ENCODE results near the gene CHRNA4. TPM values are rescaled to one million over a fixed set of nuclear protein-coding genes. Genes with fewer than 3 reads are reported as not detected.
"Not testable (repeated sequence)": the region's sequence is repeated elsewhere in the genome, so short reads cannot be mapped to it uniquely, and the experiment has no call there.

CHRNA4 gene
- total RNA-seq, 3 donors from 2014 or later: not detected

GRCh38 chr20:63344616-63345327 is 16.4 kb downstream of the CHRNA4 start:
- H3K36me3 ChIP-seq: no peaks in the 10 kb centered on the region
- intact Hi-C loops (cut with DNase I; ENCODE audit: low total_unique reads): no loop called here
- TF ChIP-seq CTCF (IDR thresholded peaks at IDR 0.05) (no peak), POLR2AphosphoS5 (IDR thresholded peaks at IDR 0.05) (no peak), POLR2A (IDR thresholded peaks at IDR 0.05) (no peak)
- peak overlapping the region in 1 of 3 donors; percentile 25 for H3K4me3 ChIP-seq
- H3K9me3 ChIP-seq: no peaks in the 10 kb centered on the region
- no peaks in the 10 kb centered on the region for H3K4me1 ChIP-seq
- no peak for DNase-seq (ENCODE audit: low spot score in 2 of 2)
- peaks cover 0 to 56% of the 10 kb centered on the region in 2 donors for H3K27me3 ChIP-seq
- no peak overlapping the region for H3K27ac ChIP-seq

- Histone ChIP-seq H3K9me3 (no peaks in the 10 kb centered on the region), H3K4me1 (no peaks in the 10 kb centered on the region), H3K36me3 (no peaks in the 10 kb centered on the region), H3K4me3 (no peak overlapping the region), H3K27ac (no peak overlapping the region), H3K27me3 (peaks cover 0 to 48% of the 10 kb centered on the region in 2 donors)
- intact Hi-C loops (cut with DNase I; ENCODE audit: low total_unique reads): no loop called here
- no peak for TF ChIP-seq POLR2AphosphoS5 (IDR thresholded peaks at IDR 0.05)
- TF ChIP-seq CTCF (IDR thresholded peaks at IDR 0.05): no peak
- TF ChIP-seq POLR2A (IDR thresholded peaks at IDR 0.05): no peak
- no peak for DNase-seq (ENCODE audit: low spot score in 2 of 2)
Measured at GRCh38 chr20:63343460-63344445, 17.4 kb downstream of the CHRNA4 start.

GRCh38 chr20:63342561-63343459 is 18.3 kb downstream of the CHRNA4 start:
- intact Hi-C loops (cut with DNase I; ENCODE audit: low total_unique reads): no loop called here
- no peaks in the 10 kb centered on the region for H3K36me3 ChIP-seq
- H3K27me3 ChIP-seq: peaks cover 0 to 48% of the 10 kb centered on the region in 2 donors
- TF ChIP-seq POLR2AphosphoS5 (IDR thresholded peaks at IDR 0.05): no peak
- H3K27ac ChIP-seq: no peak overlapping the region
- no peak for DNase-seq (ENCODE audit: low spot score in 2 of 2)
- no peak overlapping the region for H3K4me3 ChIP-seq
- no peaks in the 10 kb centered on the region for H3K9me3 ChIP-seq
- no peaks in the 10 kb centered on the region for H3K4me1 ChIP-seq

GRCh38 chr20:63340158-63340688 is 20.9 kb downstream of the CHRNA4 start:
- H3K4me1 ChIP-seq; H3K36me3 ChIP-seq; H3K27ac ChIP-seq; H3K9me3 ChIP-seq; intact Hi-C loops (cut with DNase I; ENCODE audit: low total_unique reads); H3K4me3 ChIP-seq; DNase-seq (ENCODE audit: low spot score in 2 of 2): not testable (repeated sequence)
- peaks cover 0 to 39% of the 10 kb centered on the region in 2 donors for H3K27me3 ChIP-seq

GRCh38 chr20:63339154-63340094 is 21.7 kb downstream of the CHRNA4 start:
- H3K36me3 ChIP-seq; DNase-seq (ENCODE audit: low spot score in 2 of 2); intact Hi-C loops (cut with DNase I; ENCODE audit: low total_unique reads); H3K4me3 ChIP-seq; H3K9me3 ChIP-seq; H3K4me1 ChIP-seq; H3K27ac ChIP-seq: not testable (repeated sequence)
- H3K27me3 ChIP-seq: peaks cover 0 to 40% of the 10 kb centered on the region in 2 donors
